Heart left ventricle (tissue), 13 donors: ENCODE data around the gene CSNK2A3.

Experiments
- CTCF ChIP-seq, 12 donors: fragments of 200-600 bp; sonication (generic) in 4 of 12; IDR thresholded peaks; one replicate each; pipeline versions ENCODE4 v1.5.0 to v1.8.0; 2018 to 2022; ENCODE audit warnings: antibody characterized with exemption in 12 of 12, mild to moderate bottlenecking in 5 of 12
- POLR2A ChIP-seq, 2 donors: fragments of 450-650 bp; IDR thresholded peaks; one replicate each; pipeline ENCODE4 v1.6.1; 2017; ENCODE audit warnings: antibody characterized with exemption in 2 of 2, mild to moderate bottlenecking in 2 of 2, moderate library complexity in 2 of 2
- donor health status: ischemic (EF 13 %, LVEDD 7.1; RV severe dilation, severe dysfunction).
- donor health status: DM: no; HTN: yes; CAD: no.
- donor health status: DM: no; HTN: no; CAD: no.
- donor health status: ischemic (EF 25% LVEDD 6.9; RV normal size, moderate dysfunction).
- donor health status: ischemic (EF 25% LVEDD 5.7; RV mildly dilated, moderate dysfunction).
- donor health status: ischemic (EF 35%, LVEDD 5.7; RV mildly dilated, moderate dysfunction).
- donor health status: nonischemic (EF 11% LVEDD 7.7; RV severe dilation, severe dysfunction).
- donor health status: DM: yes; HTN: yes; CAD: no.
- donor health status: PGD.
- donor health status: ischemic (EF 29% LVEDD 5.4; RV normal size, mild dysfunction).
- donor health status: nonischemic (EF 23%, LVEDD 6.1; RV moderate dilation, normal function).

DNA sequence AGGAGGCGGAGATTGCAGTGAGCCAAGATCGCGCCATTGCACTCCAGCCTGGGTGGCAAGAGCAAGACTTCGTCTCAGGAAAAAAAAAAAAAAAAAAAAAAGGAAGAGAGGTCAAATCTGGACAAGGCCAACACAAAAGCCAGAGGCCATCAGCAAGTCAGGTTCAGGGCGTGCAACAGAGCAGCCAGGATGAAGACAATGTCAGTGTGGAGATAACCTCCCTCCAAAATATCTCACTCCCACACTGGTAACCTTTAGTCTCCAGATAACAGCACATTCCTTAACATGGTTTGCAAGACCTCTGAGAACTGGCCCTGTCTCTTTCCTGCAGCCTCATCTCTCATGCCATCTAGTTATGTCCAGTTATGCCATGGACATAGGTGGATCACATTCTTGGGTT lies 4.7 kb downstream of the CSNK2A3 start:
- no peak for TF ChIP-seq CTCF (IDR thresholded peaks at IDR 0.05)
- no peak for TF ChIP-seq POLR2A (IDR thresholded peaks at IDR 0.05)
